Hepatocyte (in vitro differentiated cells): ENCODE measurements around the gene RAB3GAP2. TPM values are rescaled to one million over a fixed set of nuclear protein-coding genes. Genes with fewer than 3 reads are reported as not detected.

Experiments
- DNase-seq: peaks from one replicate; pipeline ENCODE4 v3.0.0-alpha.2; 2016; ENCODE audit warnings: low spot score
- H2AFZ ChIP-seq: fragments of 200-600 bp; sonication (generic); 2 replicates; pipeline ENCODE4 v1.6.0; 2016; ENCODE audit warnings: antibody characterized with exemption, mild to moderate bottlenecking
- H3K27ac ChIP-seq: fragments of 200-600 bp; sonication (generic); 2 replicates; pipeline ENCODE4 v1.5.1; 2016; ENCODE audit warnings: mild to moderate bottlenecking
- H3K27me3 ChIP-seq: fragments of 200-600 bp; sonication (generic); 2 replicates; pipeline ENCODE4 v1.6.1; 2016
- H3K36me3 ChIP-seq: fragments of 200-600 bp; sonication (generic); replicated peaks from 2 replicates; pipeline ENCODE4 v1.5.1; 2016; ENCODE audit warnings: low read depth; ENCODE audit not compliant: insufficient read depth
- H3K4me1 ChIP-seq: fragments of 200-600 bp; sonication (generic); 2 replicates; pipeline ENCODE4 v1.5.1; 2016; ENCODE audit warnings: mild to moderate bottlenecking, moderate library complexity; ENCODE audit not compliant: insufficient read depth
- H3K4me2 ChIP-seq: fragments of 200-600 bp; sonication (generic); 2 replicates; pipeline ENCODE4 v1.6.0; 2016
- H3K4me3 ChIP-seq: fragments of 200-600 bp; sonication (generic); 2 replicates; pipeline ENCODE4 v1.5.1; 2016; ENCODE audit warnings: mild to moderate bottlenecking
- H3K79me2 ChIP-seq: fragments of 200-600 bp; sonication (generic); 2 replicates; pipeline ENCODE4 v1.6.0; 2017; ENCODE audit warnings: mild to moderate bottlenecking
- H3K9me2 ChIP-seq: fragments of 200-600 bp; sonication (generic); replicated peaks from 2 replicates; pipeline ENCODE4 v1.6.0; 2017; ENCODE audit warnings: mild to moderate bottlenecking; ENCODE audit not compliant: insufficient read depth
- H3K9me3 ChIP-seq: fragments of 200-600 bp; sonication (generic); 2 replicates; pipeline ENCODE4 v1.5.1; 2016; ENCODE audit warnings: low read depth, mild to moderate bottlenecking
- H4K20me1 ChIP-seq: fragments of 200-600 bp; sonication (generic); 2 replicates; pipeline ENCODE4 v1.6.0; 2016; ENCODE audit warnings: mild to moderate bottlenecking; ENCODE audit not compliant: insufficient read depth, poor library complexity, severe bottlenecking
- EZH2 ChIP-seq: fragments of 200-600 bp; sonication (generic); IDR thresholded peaks from 2 replicates; pipeline ENCODE4 v1.6.1; 2016; ENCODE audit warnings: antibody characterized with exemption, mild to moderate bottlenecking, borderline replicate concordance
- EZH2phosphoT487 ChIP-seq: fragments of 200-600 bp; sonication (generic); IDR thresholded peaks from one replicate; pipeline ENCODE4 v1.6.1; 2018; ENCODE audit warnings: antibody characterized with exemption, mild to moderate bottlenecking, low read depth, moderate library complexity; ENCODE audit not compliant: unreplicated experiment, severe bottlenecking
- WGBS: methylation state at CpG from one replicate; pipeline ENCODE4 v1.1.6; 2016; ENCODE audit warnings: low lambda C conversion rate; ENCODE audit errors: missing lambda C conversion rate; 5-methylcytosine and 5-hydroxymethylcytosine counted together
- polyA plus RNA-seq: library from polyadenylated mRNA; unstranded; fragments of >200 nt; fragmentation: Nextera tagmentation; extraction: Ambion mirVana; gene quantifications from 2 replicates; pipeline ENCODE4 v1.2.1, GENCODE V29; 2016
- total RNA-seq: library from RNA; depleted of rRNA; stranded (reverse); fragments of >200 nt; gene quantifications from 2 replicates; pipeline ENCODE4 v1.2.3, GENCODE V29; 2014
- TF ChIP-seq, protein P1 (sequence below): fragments of 200-600 bp; sonication (generic); IDR thresholded peaks from 2 replicates; pipeline ENCODE4 v1.5.1; 2016; ENCODE audit warnings: antibody characterized with exemption, mild to moderate bottlenecking; ENCODE audit not compliant: poor library complexity

The RAB3GAP2 gene
- total and polyA plus RNA-seq, 2 experiments from 2014 or later = 13.7 to 31.6 TPM

DNA sequence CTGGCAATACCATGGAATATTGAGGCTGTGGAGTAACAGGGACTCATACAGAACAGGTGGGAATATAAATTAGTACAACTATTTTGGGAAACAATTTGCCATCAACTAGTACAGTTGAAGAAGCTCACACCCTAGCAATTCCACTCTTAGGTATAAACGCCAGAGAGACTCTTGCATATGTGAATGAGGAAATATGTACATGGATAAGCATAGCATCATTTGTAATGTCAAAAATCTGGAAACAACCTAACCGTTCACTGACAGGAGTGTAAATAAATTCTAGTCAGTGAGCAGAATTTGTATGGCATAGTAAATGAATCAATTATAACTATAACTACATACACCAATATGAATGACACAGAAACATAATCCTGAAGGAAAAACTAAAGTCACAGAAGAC, 83.7 kb downstream of the RAB3GAP2 start:
- no peaks in the 10 kb centered on the region for H3K9me2 ChIP-seq
- H3K36me3 ChIP-seq = no peaks in the 10 kb centered on the region
- H3K4me2 ChIP-seq = no peak overlapping the region
- H4K20me1 ChIP-seq = peaks cover 3% of the 10 kb centered on the region
- TF ChIP-seq EZH2 (no peak), EZH2phosphoT487 (no peak)
- H3K27me3 ChIP-seq = no peaks in the 10 kb centered on the region
- H3K9me3 ChIP-seq = no peaks in the 10 kb centered on the region
- no peak for DNase-seq
- whole genome bisulfite sequencing = 97% methylated on average over 2 of the region's 2 CpGs
- H3K27ac ChIP-seq = no peak overlapping the region
- H2AFZ ChIP-seq = no peak overlapping the region
- no peaks in the 10 kb centered on the region for H3K79me2 ChIP-seq
- no peaks in the 10 kb centered on the region for H3K4me1 ChIP-seq
- no peak overlapping the region for H3K4me3 ChIP-seq

DNA sequence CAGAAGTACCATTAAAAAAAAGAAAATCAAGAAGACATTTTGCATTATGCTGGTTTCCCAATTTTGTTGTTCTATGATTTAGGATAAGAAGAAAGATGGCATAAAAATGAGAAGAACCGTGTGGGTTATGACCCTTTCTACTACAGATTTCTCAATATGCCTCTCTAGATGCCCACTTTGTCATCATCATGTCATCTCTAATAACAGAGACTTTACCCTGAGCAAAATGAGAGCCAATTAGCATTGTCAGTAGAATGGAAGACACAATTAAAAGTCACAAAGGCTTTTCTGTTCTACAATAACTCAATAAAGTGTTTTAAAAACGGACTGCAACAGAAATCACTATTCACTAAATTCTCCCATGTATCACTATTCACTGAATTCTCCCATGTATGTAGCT, 85.5 kb downstream of the RAB3GAP2 start:
- Histone ChIP-seq H3K9me3 (no peaks in the 10 kb centered on the region), H3K9me2 (no peaks in the 10 kb centered on the region), H3K36me3 (no peaks in the 10 kb centered on the region), H4K20me1 (peaks cover 3% of the 10 kb centered on the region), H3K27ac (no peak overlapping the region), H3K4me2 (no peak overlapping the region), H3K27me3 (no peaks in the 10 kb centered on the region), H3K79me2 (no peaks in the 10 kb centered on the region), H3K4me1 (no peaks in the 10 kb centered on the region), H3K4me3 (no peak overlapping the region), H2AFZ (no peak overlapping the region)
- DNase-seq = no peak
- whole genome bisulfite sequencing = 95% methylated on average over 2 of the region's 2 CpGs
- TF ChIP-seq, protein P1, sequence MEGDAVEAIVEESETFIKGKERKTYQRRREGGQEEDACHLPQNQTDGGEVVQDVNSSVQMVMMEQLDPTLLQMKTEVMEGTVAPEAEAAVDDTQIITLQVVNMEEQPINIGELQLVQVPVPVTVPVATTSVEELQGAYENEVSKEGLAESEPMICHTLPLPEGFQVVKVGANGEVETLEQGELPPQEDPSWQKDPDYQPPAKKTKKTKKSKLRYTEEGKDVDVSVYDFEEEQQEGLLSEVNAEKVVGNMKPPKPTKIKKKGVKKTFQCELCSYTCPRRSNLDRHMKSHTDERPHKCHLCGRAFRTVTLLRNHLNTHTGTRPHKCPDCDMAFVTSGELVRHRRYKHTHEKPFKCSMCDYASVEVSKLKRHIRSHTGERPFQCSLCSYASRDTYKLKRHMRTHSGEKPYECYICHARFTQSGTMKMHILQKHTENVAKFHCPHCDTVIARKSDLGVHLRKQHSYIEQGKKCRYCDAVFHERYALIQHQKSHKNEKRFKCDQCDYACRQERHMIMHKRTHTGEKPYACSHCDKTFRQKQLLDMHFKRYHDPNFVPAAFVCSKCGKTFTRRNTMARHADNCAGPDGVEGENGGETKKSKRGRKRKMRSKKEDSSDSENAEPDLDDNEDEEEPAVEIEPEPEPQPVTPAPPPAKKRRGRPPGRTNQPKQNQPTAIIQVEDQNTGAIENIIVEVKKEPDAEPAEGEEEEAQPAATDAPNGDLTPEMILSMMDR = no peak
- TF ChIP-seq EZH2 (no peak), EZH2phosphoT487 (no peak)

DNA sequence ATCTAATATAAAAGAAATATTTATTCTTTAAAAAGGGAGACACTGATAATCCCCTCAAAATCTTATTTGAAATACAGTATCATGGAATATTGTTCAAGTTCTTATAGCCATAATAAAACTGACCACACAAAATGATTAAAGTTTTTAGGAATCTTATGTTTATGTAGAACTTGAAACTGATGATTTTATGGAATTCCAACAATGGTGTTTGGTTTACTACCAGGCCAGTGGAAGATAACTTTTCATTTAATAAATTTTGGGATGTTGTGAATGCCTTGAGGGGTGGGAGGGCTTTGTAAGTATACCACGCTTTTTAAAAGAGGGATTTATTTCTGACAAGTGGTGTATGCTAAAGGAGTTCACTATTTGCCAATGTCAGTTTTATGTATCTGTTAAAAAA, 87.7 kb downstream of the RAB3GAP2 start:
- no peak for DNase-seq
- H3K4me1 ChIP-seq = no peaks in the 10 kb centered on the region
- H2AFZ ChIP-seq = no peak overlapping the region
- H3K4me3 ChIP-seq = no peak overlapping the region
- no peaks in the 10 kb centered on the region for H3K79me2 ChIP-seq
- H3K27ac ChIP-seq = no peak overlapping the region
- no peaks in the 10 kb centered on the region for H3K9me2 ChIP-seq
- H3K27me3 ChIP-seq = no peaks in the 10 kb centered on the region
- TF ChIP-seq EZH2phosphoT487 (no peak), EZH2 (no peak)
- TF ChIP-seq, protein P1 = no peak
- H3K9me3 ChIP-seq = no peaks in the 10 kb centered on the region
- H3K4me2 ChIP-seq = no peak overlapping the region
- 65% methylated on average over 1 of the region's 1 CpG for WGBS
- H4K20me1 ChIP-seq = peaks cover 3% of the 10 kb centered on the region
- no peaks in the 10 kb centered on the region for H3K36me3 ChIP-seq

DNA sequence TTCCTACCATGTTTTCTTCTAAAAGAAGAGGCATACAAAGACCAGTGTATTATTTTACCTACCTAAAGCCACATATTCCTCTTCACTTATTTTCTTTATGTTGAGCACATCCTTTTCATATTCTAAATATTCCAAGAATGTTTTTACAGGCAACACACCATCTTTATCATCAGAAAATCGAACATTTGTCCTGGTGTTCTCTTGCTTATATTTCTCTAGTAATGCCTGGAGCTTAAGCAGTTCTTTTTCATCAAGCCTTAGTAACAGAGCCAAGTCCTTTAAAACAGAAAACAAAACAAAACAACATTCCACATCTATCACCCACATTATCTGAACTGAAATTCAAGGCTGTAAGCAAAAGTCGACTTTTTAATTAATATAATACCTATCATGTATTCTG, 89.6 kb downstream of the RAB3GAP2 start:
- no peaks in the 10 kb centered on the region for H3K36me3 ChIP-seq
- H3K27ac ChIP-seq = no peak overlapping the region
- H3K9me3 ChIP-seq = no peaks in the 10 kb centered on the region
- H4K20me1 ChIP-seq = no peaks in the 10 kb centered on the region
- no peak overlapping the region for H3K4me3 ChIP-seq
- H3K9me2 ChIP-seq = no peaks in the 10 kb centered on the region
- no peak overlapping the region for H2AFZ ChIP-seq
- H3K4me2 ChIP-seq = no peak overlapping the region
- no peaks in the 10 kb centered on the region for H3K27me3 ChIP-seq
- DNase-seq = no peak
- WGBS = 79% methylated on average over 2 of the region's 2 CpGs
- no peaks in the 10 kb centered on the region for H3K4me1 ChIP-seq
- no peak for TF ChIP-seq EZH2
- no peak for TF ChIP-seq EZH2phosphoT487
- peaks cover 3% of the 10 kb centered on the region for H3K79me2 ChIP-seq

DNA sequence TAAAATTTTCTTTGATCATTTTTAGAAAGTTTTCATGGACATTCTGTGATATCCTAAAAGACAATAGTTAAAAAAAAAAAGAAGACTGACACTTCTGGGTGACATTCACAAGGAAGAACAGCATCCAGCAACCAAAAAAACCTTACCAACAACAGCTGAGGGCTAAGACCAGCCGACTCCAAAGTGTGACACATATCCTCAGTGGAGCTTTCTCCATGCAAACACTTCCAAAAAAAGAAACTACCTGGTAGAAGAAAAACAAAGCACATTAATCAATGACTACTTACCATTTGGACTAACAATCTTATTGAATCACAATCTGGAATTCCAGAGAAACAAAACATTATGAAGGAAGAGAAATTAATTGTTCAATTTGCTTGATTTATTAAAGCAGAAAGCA, 90.1 kb downstream of the RAB3GAP2 start:
- no peak overlapping the region for H3K4me3 ChIP-seq
- no peaks in the 10 kb centered on the region for H4K20me1 ChIP-seq
- H3K4me1 ChIP-seq = no peaks in the 10 kb centered on the region
- H2AFZ ChIP-seq = no peak overlapping the region
- WGBS = 94% methylated on average over 1 of the region's 1 CpG
- H3K36me3 ChIP-seq = no peaks in the 10 kb centered on the region
- no peaks in the 10 kb centered on the region for H3K9me3 ChIP-seq
- no peak overlapping the region for H3K4me2 ChIP-seq
- H3K27me3 ChIP-seq = no peaks in the 10 kb centered on the region
- H3K79me2 ChIP-seq = peaks cover 3% of the 10 kb centered on the region
- DNase-seq = no peak
- H3K27ac ChIP-seq = no peak overlapping the region
- TF ChIP-seq, protein P1 = no peak
- TF ChIP-seq EZH2phosphoT487 = no peak
- TF ChIP-seq EZH2 = no peak
- H3K9me2 ChIP-seq = no peaks in the 10 kb centered on the region
